NCI-H1436 (cell line): ENCODE results near the gene GPR162.
A peak's percentile ranks its signal among the peaks of the same experiment; 100 is the strongest.
"Not testable (repeated sequence)": the region's sequence is repeated elsewhere in the genome, so short reads cannot be mapped to it uniquely, and the experiment has no call there.

Experiments used
- DNase-seq: peaks from one replicate; lab custom pipeline; 2025; lab: John Stamatoyannopoulos, UW

Gene GPR162

DNA sequence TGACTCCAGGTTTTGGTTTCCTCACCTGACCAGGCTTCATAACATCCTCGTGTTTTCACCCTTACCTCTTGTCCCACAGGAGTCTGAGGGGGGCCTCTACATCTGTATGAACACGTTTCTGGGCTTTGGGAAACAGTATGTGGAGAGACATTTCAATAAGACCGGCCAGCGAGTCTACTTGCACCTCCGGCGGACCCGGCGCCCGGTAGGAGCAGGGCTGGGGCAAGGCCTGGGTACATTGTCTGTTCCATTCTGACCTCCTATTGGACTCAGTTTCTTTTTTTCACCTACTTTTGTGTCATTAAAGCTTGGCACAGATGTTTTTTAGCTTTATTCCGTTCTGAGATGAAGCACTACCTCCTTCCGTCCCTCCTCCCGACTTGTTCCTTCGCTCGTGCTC, 33.7 kb downstream of the GPR162 start:
- no peak for DNase-seq

DNA sequence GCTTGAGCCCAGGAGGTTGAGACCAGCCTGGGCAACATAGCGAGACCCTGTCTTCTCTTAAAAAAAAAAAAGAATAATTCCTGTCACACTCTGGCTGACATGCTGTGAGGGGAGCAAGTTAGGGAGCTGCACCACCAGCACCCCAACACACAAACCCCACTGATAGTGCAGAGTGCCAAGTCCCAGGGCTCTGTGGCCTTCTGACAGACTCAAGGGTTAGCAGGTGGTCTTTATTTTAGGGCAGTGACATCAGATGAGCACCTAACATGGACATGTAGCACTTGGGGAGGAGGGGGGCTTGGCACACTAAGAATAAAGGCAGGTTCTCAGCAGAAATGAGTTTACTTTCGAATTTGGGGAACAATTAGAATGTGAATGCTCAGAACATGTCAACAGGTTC, 37.2 kb downstream of the GPR162 start:
- no peak for DNase-seq

- DNase-seq = no peak
Measured at GRCh38 chr12:6860116-6860515, 38.5 kb downstream of the GPR162 start.

- no peak for DNase-seq
Measured at GRCh38 chr12:6860942-6861341, 39.3 kb downstream of the GPR162 start.

DNA sequence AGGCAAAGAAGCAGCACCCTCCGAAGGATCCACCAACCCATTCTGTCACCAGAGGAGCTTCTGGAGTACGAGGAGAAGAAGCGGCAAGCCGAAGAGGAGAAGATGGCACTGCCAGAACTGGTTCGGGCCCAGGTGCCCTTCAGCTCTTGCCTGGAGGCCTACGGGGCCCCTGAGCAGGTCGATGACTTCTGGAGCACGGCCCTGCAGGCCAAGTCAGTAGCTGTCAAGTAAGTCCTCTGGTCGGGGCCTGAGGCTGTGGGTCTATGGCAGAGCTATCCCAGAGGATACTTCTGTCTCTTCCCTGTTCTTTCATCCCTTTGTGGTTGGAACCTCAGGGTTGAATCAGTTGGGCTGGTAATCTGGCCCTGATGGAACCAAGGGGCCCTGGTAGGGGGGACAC, 39.8 kb downstream of the GPR162 start:
- DNase-seq = no peak

DNA sequence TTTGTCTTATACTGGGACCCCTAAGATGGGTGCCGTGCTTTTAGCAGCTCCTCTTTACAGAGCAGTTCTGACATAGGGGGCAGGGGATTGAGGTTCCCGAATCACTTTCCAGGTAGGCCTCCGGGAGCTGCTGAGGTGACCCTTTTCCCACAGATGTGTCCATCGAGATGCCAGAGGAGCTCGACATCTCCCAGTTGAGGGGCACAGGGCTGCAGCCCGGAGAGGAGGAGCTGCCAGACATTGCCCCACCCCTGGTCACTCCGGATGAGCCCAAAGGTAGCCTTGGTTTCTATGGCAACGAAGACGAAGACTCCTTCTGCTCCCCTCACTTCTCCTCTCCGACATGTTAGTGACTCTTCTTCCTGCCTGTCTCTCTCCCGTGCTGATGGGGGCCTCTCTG, 41.4 kb downstream of the GPR162 start:
- no peak for DNase-seq

DNA sequence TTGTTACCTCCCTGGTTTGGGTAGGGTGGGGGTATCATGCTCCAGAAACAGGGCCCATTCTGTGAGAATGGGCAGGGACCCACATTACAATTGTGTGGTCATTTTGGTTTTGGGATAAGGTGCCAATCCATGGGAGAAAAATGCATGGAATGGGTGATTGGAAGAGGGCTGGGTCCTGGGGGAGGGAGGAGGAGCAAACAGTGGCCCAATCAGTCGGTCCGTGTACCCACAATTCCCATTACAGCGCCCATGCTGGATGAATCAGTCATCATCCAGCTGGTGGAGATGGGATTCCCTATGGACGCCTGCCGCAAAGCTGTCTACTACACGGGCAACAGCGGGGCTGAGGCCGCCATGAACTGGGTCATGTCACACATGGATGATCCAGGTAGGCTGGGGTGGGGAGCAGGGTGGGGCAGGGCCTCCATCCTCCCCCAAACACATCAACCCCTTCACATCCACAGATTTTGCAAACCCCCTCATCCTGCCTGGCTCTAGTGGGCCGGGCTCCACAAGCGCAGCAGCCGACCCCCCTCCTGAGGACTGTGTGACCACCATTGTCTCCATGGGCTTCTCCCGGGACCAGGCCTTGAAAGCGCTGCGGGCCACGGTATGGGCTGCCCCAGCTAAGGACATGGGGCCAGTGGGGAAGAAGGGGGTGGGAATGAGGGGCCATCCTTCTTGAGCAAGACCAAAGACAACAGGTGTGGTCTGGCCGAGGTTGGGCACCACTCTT, 42.1 kb downstream of the GPR162 start:
- no peak for DNase-seq

DNA sequence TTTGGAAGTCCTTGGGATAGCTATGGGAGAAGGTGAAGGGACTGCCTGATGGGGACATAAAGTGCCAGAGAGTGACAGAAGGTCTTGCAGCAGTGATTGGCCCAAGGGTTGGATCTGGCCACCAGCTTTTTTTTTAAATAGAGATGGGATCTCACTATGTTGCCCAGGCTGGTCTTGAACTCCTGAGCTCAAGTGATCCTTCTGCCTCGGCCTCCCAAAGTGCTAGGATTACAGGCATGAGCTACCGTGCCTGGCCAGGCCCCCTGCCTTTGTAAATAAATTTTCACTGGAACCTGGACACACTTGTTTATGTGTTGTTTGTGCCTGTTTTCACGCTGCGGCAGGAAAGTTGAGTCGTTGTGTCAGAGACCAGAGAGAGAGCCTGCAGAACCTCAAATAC, 43.7 kb downstream of the GPR162 start:
- DNase-seq = not testable (repeated sequence)

DNA sequence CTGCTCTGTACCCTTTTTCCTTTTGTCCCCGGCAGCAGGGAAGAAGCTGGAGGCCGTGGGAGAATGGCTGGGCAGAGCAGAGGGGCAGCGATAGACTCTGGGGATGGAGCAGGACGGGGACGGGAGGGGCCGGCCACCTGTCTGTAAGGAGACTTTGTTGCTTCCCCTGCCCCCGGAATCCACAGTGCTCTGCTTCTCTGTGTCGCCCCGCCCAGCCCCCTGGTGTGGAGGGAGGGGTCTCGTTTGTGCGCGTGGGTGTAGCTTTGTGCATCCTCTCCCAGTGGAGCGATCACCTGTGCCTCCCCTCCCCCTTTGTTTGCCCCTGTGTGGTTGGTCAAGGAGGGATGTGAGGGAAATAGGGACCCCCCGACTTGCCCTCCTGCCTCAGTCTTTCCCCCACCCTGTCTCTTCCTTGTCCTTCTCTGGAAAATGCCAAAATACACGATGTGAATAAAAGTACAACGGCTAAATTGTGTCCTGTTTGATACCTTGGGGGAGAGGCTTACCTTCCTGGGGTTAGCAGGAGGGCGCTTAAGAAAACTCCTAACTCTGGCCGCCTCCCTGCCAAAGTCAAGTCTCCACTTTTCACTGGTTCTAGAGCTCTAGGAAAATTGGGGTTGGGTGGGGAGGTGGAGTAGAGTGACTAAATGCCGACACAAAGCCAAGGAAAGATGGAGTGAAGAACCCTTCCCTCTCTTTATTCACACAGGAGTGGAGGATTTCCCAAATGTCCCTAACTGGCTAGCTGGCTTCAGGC, 44.7 kb downstream of the GPR162 start:
- DNase-seq = no peak

DNA sequence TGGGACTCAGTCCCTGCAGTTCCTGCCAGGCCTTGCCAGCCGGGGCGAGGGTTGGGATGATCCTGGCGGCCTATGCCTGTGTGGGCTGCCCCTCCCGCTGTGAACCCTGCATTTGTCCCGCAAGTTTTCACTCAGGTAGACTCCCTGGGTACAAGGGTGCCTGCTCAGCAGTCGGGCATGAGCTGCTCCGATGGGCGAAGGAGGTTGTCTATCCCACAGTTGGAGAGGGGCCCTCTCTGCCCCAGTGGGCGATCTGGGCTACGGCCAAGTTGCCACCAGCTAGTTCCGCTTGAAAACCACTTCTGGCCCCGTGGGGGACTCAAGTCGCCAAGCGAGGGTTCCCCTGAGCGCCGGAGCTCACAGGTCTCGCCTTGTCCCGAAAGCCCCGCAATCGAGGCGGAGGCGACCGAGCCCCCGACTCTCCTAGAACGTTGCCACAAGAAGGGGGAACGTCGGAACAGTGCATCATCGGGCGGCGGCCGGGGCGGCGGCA, 45.3 kb downstream of the GPR162 start:
- no peak for DNase-seq

DNA sequence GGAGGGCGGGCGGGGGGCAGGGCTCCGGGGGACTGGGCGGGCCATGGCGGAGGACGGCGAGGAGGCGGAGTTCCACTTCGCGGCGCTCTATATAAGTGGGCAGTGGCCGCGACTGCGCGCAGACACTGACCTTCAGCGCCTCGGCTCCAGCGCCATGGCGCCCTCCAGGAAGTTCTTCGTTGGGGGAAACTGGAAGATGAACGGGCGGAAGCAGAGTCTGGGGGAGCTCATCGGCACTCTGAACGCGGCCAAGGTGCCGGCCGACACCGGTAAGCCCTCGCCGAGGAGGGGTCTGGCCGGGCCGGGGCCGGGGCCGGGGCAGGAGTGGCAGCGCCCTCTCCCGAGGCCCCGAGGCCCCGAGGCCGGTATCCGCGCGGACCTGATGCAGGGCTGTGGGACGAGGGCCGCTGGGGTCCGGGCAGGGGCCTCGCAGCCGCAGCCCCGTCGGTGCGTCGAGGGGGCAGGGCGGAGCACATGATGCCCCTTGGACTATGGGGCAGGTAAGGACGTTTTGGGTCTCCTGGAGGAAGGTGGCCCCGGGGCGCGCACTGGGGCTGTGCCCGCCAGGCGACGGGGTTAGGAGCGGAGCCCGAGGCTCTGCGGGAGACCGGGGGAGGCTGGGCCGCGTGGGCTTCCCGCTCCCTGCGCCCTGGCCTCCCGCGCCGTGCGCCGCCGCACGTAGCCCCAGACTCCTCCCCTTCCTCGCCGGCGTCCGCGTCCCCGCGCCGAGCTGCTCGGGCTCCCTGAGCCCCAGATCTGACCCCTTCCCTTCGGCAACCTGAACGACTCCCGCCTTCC, 46.0 kb downstream of the GPR162 start, which contains the start of gene TPI1:
TPI1 (plus strand) TSS at position 119 of the 798 bp plus-strand sequence; CDS start at position 155, 36 bp downstream.
- DNase-seq = peak; percentile 81

DNA sequence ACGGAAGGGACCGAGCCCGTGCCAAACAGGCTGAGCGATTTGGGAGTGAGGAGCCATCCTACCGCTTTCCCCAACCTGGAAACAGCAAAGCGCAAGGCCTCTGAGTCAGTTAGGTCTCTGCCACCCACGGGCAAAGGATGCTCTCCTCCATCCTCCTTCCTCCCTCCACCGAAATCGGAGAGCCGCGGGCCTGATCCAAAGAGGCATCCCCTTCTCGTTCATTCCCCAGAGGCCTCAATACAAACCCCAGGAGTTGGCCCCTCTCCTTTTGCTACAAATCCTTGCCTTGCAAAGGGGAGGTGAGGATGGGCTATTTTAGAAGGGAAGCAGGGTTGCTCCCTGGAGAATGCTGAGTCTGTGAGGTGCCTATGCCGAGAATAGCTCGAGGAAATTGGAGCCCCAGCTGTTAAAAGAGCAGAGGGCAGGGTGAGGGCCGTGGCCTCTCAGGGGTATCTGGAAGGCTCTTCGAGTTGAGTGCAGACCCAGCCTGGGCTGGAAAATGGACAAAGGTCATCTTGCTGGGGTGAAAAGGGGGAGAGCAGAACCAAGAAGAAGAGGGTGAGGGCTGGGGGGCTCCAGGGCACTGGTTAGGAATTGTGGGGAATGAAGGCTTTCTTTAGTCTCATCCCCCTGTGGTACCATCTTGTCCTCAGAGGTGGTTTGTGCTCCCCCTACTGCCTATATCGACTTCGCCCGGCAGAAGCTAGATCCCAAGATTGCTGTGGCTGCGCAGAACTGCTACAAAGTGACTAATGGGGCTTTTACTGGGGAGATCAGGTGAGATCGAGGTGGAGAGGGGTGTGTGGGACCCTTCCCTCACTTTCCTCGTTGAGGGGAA, 46.8 kb downstream of the GPR162 start:
- DNase-seq = no peak

DNA sequence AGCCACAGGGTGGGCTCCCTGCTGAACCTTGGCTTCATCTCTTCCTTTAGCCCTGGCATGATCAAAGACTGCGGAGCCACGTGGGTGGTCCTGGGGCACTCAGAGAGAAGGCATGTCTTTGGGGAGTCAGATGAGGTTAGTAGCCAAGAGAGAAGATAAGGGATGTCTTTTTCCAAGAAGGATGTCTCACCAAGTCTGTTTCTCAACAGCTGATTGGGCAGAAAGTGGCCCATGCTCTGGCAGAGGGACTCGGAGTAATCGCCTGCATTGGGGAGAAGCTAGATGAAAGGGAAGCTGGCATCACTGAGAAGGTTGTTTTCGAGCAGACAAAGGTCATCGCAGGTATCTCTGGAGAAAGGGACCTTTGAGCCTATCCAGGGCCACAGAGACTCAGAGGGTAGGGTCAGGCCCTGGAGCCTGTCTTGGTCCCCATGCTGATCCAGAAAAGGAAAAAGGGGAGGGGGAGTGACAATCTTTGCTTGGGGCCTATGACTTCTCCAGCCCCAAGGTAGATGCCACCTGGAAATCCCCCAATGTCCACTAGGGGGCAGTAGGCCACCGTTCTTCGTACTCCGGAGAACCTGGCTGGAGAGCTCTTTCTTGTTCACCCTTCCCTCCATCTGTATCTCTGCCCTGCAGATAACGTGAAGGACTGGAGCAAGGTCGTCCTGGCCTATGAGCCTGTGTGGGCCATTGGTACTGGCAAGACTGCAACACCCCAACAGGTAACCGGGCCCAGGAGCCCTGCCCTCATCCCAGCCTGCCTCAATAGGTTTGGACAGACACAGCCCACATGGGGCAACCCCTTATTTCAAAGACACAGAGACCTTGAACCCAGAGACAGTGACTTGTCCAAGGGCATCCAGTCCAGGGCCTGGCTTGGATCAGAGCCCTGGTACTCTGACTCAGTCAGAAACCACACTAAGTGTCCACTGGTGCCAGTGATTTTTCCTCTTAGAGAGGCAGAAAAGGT, 47.7 kb downstream of the GPR162 start:
- peak; percentile 74 for DNase-seq

DNA sequence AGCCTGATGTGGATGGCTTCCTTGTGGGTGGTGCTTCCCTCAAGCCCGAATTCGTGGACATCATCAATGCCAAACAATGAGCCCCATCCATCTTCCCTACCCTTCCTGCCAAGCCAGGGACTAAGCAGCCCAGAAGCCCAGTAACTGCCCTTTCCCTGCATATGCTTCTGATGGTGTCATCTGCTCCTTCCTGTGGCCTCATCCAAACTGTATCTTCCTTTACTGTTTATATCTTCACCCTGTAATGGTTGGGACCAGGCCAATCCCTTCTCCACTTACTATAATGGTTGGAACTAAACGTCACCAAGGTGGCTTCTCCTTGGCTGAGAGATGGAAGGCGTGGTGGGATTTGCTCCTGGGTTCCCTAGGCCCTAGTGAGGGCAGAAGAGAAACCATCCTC, 48.7 kb downstream of the GPR162 start:
- DNase-seq = not testable (repeated sequence)

DNA sequence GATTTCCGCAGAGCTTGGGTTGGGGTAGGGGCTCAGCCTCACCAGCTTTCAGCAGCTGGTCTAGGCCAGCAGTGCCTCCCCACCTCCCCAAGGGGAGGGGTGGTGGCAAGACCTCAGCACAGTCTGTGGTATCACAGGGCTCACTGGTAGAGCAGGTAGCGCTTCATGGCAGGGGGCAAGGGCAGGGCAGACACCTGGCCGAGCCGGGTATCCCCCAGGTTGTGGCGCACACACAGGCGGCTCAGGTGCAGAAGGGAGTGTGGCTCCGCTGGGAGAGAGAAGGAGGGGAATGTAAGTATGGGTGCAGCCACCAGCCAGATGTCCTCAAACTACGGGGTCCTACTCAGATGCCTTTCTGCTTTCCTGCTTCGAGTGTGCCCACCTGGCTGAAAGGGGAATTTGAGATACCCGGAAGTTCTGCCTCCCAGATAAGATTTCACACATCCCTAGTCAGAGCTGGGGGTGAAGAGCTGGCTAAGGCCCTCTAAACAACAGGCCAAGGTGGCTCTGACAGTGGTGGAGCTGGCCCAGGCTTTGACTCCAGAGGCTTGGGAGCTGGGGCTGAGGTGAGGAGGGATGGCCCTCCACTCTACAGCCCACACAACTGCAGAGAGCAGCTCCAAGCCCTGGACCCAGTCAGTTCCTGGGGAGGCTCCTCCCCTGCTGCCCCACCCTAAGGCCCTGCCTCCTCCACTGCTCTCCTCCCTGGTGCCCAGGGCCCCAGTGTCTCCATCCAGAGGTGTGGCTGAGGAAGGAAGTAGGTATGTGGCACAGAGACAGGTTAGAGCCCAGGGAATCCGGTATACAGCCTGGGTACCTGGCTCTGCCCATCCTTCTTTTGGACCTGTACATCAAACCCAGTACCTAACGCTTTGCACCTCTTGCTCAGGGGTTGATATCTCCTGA, 49.7 kb downstream of the GPR162 start:
- no peak for DNase-seq

DNA sequence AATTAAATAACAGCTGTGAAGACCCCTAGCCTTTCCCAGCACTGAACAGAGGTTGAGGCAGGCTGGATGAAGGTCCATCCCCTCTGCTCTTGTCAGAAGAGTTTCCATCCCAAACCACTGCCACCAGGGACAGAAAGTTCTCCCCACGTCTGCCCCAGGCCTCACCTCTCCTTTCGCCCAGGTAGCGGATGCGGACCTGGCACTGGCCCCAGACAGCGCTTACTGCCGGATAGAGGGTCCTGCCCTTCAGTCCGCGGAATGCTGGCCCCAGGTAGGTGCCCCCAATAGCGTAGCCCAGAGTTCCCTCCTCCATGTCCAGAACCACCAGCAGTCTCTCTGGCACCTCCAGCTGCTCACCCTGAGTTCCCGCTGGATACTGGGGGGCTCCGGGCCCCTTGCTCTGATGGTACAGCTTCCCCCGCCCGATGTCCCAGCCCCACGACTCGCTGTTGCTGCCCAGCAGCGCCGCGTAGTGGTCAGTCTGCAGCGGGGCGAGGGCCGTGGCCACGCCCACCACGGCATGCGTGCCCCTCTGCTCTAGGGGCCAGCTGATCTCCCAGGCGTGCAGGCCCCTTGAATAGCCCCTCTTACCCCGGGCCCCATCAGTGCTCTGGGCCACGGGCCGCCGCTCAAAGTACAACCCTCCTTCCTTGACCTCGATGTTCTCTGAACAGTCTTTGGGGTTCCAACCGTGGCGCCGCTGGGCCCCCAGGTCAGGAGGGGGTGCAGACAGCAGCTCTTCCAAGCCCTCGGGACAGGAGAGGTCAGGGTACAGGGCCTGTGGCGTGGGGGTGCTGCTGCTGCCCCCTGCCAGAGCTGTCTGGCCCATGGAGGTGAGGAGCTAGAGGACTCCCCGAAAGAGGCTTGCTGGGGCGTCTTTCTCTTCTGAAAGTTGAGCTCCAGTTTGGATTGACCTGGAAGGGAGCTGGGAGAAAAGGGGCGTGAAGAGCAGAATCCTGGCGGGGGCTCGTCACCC, 50.7 kb downstream of the GPR162 start:
- peak; percentile 74 for DNase-seq

DNA sequence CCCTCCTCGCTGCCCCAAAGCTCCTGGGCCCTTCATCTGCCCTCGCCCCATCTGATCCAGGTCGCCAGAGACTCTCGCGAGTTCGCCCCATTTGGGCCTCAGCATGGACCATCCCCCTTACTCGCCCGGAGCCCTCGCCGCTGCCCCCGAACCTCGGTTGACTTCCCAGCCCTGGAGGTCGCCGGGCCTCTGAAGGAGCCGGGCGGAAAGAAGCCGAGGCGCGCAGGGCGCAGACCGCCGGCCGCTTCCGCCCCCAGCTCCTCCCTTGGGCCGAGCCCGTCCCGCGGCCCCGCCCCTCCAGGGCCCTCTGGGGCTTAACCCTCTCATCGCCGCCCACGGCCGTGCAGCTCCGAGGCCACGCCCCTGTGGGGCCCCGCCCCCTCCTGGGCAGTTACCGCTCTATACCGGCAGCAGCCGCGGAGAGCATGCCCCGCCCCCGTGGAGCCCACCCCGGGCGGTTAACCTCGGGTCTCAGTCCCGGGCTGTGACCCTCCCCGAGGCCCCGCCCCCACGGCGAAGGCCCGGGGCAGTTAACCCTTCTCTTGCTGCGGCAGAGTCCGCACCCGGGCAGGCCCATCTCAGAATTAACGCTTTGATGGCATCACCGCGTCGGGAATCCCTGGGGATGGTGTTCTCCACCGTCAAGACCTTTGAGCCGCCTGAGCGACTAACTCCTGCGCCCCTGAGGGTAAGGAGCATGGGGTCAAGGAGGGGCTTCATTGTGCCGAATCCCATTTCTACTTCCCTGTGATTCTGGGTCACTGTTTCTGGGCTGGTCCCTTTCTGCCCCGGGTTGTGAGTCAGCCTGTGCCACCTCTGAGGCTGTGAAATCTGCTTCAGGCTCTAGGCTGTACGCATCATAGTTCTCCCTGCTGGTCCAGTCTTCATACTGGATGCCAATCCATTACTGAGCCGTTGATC, 51.7 kb downstream of the GPR162 start, which contains the start of gene SPSB2:
SPSB2 (minus strand) TSS at position 210 of the 921 bp plus-strand sequence. CDS start 402 bp downstream, outside the sequence.
- DNase-seq = peak; percentile 95
